GM18870 (cell line): Measurements from ENCODE around the gene TASOR2.

Experiments used
- ATAC-seq: cut with Tn5 transposase; IDR thresholded peaks from one replicate; pipeline ENCODE4 v1.9.1; 2021; ENCODE audit warnings: moderate library complexity; ENCODE audit not compliant: unreplicated experiment

Gene TASOR2

GRCh38 chr10:5679606-5680005, 5.0 kb upstream of the TASOR2 start:
- no peak for ATAC-seq

GRCh38 chr10:5681930-5682329, 2.7 kb upstream of the TASOR2 start:
- ATAC-seq, result no peak

- no peak for ATAC-seq
Observed at GRCh38 chr10:5683065-5683464, 1.6 kb upstream of the TASOR2 start.

GRCh38 chr10:5684971-5685763, 529 bp downstream of the TASOR2 start:
- peak; percentile 41 for ATAC-seq

GRCh38 chr10:5685764-5686240, 1.2 kb downstream of the TASOR2 start:
- ATAC-seq, result no peak

GRCh38 chr10:5688587-5688986, 3.9 kb downstream of the TASOR2 start:
- no peak for ATAC-seq

GRCh38 chr10:5691786-5692185, 7.1 kb downstream of the TASOR2 start:
- ATAC-seq, result no peak

- peak; percentile 61 for ATAC-seq
Observed at GRCh38 chr10:5692461-5693358, 8.1 kb downstream of the TASOR2 start.

GRCh38 chr10:5694573-5694972, 9.9 kb downstream of the TASOR2 start:
- no peak for ATAC-seq

GRCh38 chr10:5697342-5697741, 12.7 kb downstream of the TASOR2 start:
- ATAC-seq, result no peak

GRCh38 chr10:5698062-5698461, 13.4 kb downstream of the TASOR2 start:
- no peak for ATAC-seq

GRCh38 chr10:5708356-5708755, 23.7 kb downstream of the TASOR2 start:
- ATAC-seq, result no peak

- ATAC-seq, result no peak
Observed at GRCh38 chr10:5709865-5710264, 25.2 kb downstream of the TASOR2 start.

- ATAC-seq, result no peak
Observed at GRCh38 chr10:5710859-5711258, 26.2 kb downstream of the TASOR2 start.

GRCh38 chr10:5711642-5712041, 27.0 kb downstream of the TASOR2 start:
- ATAC-seq, result no peak

- no peak for ATAC-seq
Observed at GRCh38 chr10:5719546-5719945, 34.9 kb downstream of the TASOR2 start.

- no peak for ATAC-seq
Observed at GRCh38 chr10:5720182-5720581, 35.5 kb downstream of the TASOR2 start.

GRCh38 chr10:5723692-5724091, 39.1 kb downstream of the TASOR2 start:
- ATAC-seq, result no peak

GRCh38 chr10:5730766-5731165, 46.1 kb downstream of the TASOR2 start:
- no peak for ATAC-seq

GRCh38 chr10:5731559-5731958, 46.9 kb downstream of the TASOR2 start:
- no peak for ATAC-seq

GRCh38 chr10:5732141-5732540, 47.5 kb downstream of the TASOR2 start:
- ATAC-seq, result no peak
